ENCODE measurements around the gene COL18A1.
"Not testable (repeated sequence)": the region's sequence is repeated elsewhere in the genome, so short reads cannot be mapped to it uniquely, and the experiment has no call there.

Gene COL18A1

GRCh38 chr21:45552696-45553391 is 147.9 kb downstream of the COL18A1 start:
- H3K9me3 Mint-ChIP-seq: no peaks in the 10 kb centered on the region
- H3K4me1 Mint-ChIP-seq: peaks cover 35% of the 10 kb centered on the region
- H3K4me3 Mint-ChIP-seq: no peak overlapping the region
- H3K36me3 Mint-ChIP-seq: no peaks in the 10 kb centered on the region
- no peaks in the 10 kb centered on the region for H3K27me3 Mint-ChIP-seq
- H3K27ac Mint-ChIP-seq: no peak overlapping the region

- H3K9me3 Mint-ChIP-seq: no peaks in the 10 kb centered on the region
- H3K4me3 Mint-ChIP-seq: peak overlapping the region; percentile 94
- H3K4me1 Mint-ChIP-seq: peaks cover 28% of the 10 kb centered on the region
- H3K27me3 Mint-ChIP-seq: no peaks in the 10 kb centered on the region
- peak overlapping the region; percentile 99 for H3K27ac Mint-ChIP-seq
- no peaks in the 10 kb centered on the region for H3K36me3 Mint-ChIP-seq
Observed at GRCh38 chr21:45554477-45555175, 149.7 kb downstream of the COL18A1 start.

DNA sequence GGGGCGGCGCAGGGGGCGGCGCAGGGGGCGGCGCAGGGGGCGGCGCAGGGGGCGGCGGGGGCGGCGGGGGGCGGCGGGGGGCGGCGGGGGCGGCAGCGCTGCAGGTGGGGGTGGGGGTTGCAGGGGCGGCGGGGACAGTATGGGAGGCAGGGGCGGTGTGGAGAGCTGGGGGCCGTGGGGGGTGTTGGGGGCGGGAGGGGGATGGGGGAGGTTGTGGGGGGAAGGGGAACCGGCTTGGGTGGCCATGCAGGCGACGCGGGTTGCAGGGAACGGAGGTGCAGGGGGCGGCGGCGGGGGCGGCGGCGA is 150.2 kb downstream of the COL18A1 start:
- no peak overlapping the region for H3K27ac Mint-ChIP-seq
- H3K4me3 Mint-ChIP-seq: no peak overlapping the region
- no peaks in the 10 kb centered on the region for H3K36me3 Mint-ChIP-seq
- H3K9me3 Mint-ChIP-seq: no peaks in the 10 kb centered on the region
- H3K27me3 Mint-ChIP-seq: no peaks in the 10 kb centered on the region
- H3K4me1 Mint-ChIP-seq: peaks cover 25% of the 10 kb centered on the region

GRCh38 chr21:45555557-45556301 is 150.8 kb downstream of the COL18A1 start:
- no peaks in the 10 kb centered on the region for H3K27me3 Mint-ChIP-seq
- H3K4me3 Mint-ChIP-seq: peak overlapping the region; percentile 19
- peaks cover 20% of the 10 kb centered on the region for H3K4me1 Mint-ChIP-seq
- no peak overlapping the region for H3K27ac Mint-ChIP-seq
- no peaks in the 10 kb centered on the region for H3K9me3 Mint-ChIP-seq
- no peaks in the 10 kb centered on the region for H3K36me3 Mint-ChIP-seq

DNA sequence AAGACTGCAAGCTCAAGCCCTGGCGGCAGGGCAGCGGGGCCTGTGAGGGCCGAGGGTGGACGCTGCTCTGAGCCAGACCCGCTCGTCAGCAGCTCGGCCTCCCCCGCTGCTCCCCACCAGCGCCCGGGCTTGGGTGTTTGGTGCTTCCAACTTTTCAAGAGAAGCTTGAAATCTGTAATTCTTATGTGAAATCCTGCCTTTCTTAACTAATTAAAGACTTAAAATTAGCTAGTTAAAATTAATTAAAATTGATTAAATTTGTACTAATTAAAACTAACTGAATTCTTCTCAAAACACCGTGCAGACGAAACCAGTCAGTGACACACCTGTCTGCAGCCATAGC is 151.3 kb downstream of the COL18A1 start:
- Mint-ChIP-seq H3K4me1 (peaks cover 14% of the 10 kb centered on the region), H3K4me3 (no peak overlapping the region), H3K9me3 (no peaks in the 10 kb centered on the region), H3K27ac (no peak overlapping the region), H3K27me3 (no peaks in the 10 kb centered on the region), H3K36me3 (no peaks in the 10 kb centered on the region)

DNA sequence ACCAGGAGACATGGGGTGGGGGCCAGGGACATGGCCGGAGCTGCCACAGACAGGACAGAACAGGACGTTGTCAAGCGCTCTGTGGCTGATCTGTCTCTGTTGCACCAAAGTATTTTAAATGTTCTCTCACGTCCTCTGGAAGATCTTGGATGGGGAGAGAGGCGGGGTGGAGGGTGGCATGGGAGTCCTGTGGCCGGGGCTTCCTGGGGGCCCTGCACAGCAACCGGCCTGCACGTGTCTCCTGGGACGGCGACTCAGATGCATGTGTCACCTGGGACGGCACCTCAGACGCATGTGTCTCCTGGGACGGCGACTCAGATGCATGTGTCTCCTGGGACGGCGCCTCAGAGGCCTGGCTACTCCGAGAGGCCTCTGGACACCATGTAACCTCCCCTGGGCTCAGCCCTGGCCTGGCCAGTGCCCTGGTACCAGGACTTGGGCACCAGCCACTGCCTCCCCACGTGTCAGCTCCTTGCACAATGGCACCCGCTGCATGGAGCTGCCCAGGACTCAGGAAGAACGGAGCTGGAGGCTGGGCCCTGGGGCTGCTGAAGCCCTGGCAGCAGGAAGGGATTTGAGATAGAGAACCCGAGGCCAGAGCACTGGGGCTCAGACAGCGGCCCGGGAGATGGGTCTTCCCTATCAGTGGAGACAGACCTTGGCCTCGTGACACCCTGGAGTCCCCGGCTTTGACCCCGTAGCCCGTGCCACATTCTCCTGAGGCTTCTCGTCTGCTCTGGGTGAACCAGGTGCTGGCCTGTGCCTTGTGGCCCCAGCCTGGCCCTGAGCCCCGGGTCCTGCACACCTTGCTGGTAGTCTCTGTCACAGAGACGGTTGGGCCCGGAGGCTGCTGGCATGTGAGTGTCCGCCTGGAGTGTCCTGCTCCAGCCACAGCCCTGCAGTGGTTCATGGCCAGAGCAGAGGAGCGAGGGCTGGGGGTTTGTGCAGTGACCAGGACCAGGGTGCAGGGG is 152.0 kb downstream of the COL18A1 start:
- no peak overlapping the region for H3K4me3 Mint-ChIP-seq

GRCh38 chr21:45557616-45558043 is 152.7 kb downstream of the COL18A1 start:
- H3K27me3 Mint-ChIP-seq: no peaks in the 10 kb centered on the region
- H3K36me3 Mint-ChIP-seq: no peaks in the 10 kb centered on the region

More for the DNA sequence above, 152.0 kb downstream of the COL18A1 start:
- Mint-ChIP-seq H3K4me1 (peaks cover 8% of the 10 kb centered on the region), H3K27ac (no peak overlapping the region), H3K9me3 (no peaks in the 10 kb centered on the region), H3K27me3 (no peaks in the 10 kb centered on the region), H3K36me3 (no peaks in the 10 kb centered on the region)

GRCh38 chr21:45558044-45558721 is 153.2 kb downstream of the COL18A1 start:
- H3K4me1 Mint-ChIP-seq: peaks cover 6% of the 10 kb centered on the region
- H3K36me3 Mint-ChIP-seq: no peaks in the 10 kb centered on the region
- H3K4me3 Mint-ChIP-seq: no peak overlapping the region
- no peaks in the 10 kb centered on the region for H3K27me3 Mint-ChIP-seq
- no peaks in the 10 kb centered on the region for H3K9me3 Mint-ChIP-seq
- peak overlapping the region; percentile 65 for H3K27ac Mint-ChIP-seq

More at GRCh38 chr21:45557616-45558043, 152.7 kb downstream of the COL18A1 start:
- Mint-ChIP-seq H3K9me3 (no peaks in the 10 kb centered on the region), H3K27ac (no peak overlapping the region), H3K4me3 (no peak overlapping the region), H3K4me1 (peaks cover 6% of the 10 kb centered on the region)

DNA sequence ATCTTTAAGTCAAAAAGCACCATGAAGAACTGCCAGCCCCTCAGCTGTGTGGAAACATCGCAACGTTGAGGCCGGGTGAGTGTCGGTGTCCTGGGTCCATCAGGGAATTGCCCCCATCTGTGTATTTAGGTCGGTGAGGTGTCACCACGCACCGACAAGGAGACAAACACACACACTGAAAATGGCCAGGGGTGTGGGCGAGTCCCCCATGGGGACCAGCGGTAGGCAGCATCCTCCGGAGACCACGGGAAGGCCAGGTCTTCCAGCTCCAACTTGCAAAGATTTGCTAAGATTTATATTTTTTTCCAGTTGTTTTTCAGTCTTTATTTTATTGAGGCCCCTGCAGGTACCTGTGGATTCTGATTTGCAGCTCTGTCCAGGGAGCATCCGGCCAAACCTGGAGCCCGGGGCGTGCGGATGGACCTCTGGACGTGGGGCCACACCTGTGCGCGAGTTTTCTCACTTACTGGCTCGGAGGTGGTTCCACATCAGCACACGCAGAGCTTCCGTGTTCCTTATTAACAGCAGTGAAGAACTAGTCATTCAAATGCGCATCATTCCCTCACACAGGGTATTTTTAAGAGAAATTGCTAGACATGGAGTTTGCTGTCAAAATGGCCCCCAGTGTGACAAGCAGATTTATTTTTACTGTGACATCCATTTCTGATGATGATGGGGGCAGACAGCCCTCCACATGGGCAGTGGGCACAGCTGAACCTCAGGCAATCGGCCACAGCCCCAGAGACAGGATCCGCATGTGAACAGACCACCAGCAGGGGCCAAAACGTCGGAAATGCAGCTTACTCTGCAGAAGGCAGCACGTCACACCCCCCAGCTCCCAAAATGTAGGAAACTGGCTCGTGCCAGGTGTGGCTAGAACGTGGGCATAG is 154.5 kb downstream of the COL18A1 start:
- peaks cover 4% of the 10 kb centered on the region for H3K4me1 Mint-ChIP-seq
- H3K36me3 Mint-ChIP-seq: no peaks in the 10 kb centered on the region
- H3K9me3 Mint-ChIP-seq: no peaks in the 10 kb centered on the region
- H3K27ac Mint-ChIP-seq: no peak overlapping the region
- H3K4me3 Mint-ChIP-seq: no peak overlapping the region
- no peaks in the 10 kb centered on the region for H3K27me3 Mint-ChIP-seq

DNA sequence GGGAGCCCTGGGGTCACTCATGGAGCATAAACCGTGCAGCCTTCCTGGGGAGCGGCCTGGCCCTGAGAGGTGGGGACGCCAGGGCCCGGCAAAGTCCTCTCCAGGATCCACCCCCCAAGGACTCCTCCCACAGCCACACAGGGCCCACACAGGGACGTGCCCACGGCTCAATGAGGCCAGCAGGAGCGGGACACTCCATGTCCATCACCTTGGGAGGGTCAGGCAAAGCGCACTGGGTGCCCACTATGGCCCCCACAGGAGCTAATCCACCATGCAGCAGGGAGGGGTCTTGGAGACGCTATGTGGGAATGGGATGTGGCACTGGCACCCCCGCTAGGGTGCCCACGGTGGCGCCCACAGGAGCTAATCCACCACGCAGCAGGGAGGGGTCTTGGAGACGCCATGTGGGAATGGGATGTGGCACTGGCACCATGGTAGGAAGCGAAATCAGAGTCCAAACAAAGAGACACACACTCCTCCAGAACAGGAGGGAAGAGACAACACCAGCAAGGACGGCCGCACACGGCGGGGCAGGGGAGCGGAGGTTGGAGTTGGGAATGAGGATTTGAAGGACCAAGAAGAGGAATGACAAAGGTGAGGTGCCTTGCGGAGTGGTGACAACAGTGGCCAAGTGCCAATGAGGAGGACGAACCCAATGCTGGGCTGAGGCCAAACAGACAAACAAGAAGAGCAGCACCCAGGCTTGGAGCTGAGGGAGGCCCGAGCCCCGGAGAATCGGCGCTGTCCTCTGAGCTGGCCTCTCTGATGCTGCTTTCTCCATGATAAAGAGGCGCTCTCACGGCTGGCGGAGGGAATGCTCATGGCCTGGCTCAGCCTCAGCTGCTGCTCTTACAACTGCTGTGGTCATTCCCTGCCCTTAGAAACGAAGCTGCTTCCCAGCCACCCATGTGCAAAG is 155.4 kb downstream of the COL18A1 start:
- Mint-ChIP-seq H3K4me1 (no peaks in the 10 kb centered on the region), H3K27ac (no peak overlapping the region), H3K27me3 (no peaks in the 10 kb centered on the region), H3K36me3 (no peaks in the 10 kb centered on the region), H3K9me3 (no peaks in the 10 kb centered on the region), H3K4me3 (no peak overlapping the region)

DNA sequence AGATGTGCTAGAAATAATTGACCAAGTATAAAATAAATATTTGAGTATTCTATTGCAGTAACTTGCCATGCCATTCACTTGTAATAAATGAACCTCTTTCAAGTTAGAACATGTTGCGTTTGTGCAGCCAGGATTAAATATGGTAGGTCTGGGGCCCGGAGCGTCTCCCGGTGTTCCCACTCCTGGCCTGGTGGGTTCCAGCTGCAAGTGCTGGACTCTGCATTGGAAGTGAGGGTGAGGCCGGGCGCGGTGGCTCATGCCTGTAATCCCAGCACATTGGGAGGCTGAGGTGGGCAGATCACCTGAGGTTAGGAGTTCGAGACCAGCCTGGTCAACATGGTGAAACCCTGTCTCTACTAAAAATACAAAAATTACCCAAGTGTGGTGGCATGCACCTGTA is 156.3 kb downstream of the COL18A1 start:
- not testable (repeated sequence) for H3K36me3 Mint-ChIP-seq, H3K4me1 Mint-ChIP-seq, H3K4me3 Mint-ChIP-seq, H3K27ac Mint-ChIP-seq, H3K9me3 Mint-ChIP-seq, H3K27me3 Mint-ChIP-seq

- no peaks in the 10 kb centered on the region for H3K36me3 Mint-ChIP-seq
- H3K4me3 Mint-ChIP-seq: no peak overlapping the region
- H3K4me1 Mint-ChIP-seq: no peaks in the 10 kb centered on the region
- H3K9me3 Mint-ChIP-seq: no peaks in the 10 kb centered on the region
- H3K27me3 Mint-ChIP-seq: no peaks in the 10 kb centered on the region
- H3K27ac Mint-ChIP-seq: no peak overlapping the region
Observed at GRCh38 chr21:45562402-45562801, 157.4 kb downstream of the COL18A1 start.

DNA sequence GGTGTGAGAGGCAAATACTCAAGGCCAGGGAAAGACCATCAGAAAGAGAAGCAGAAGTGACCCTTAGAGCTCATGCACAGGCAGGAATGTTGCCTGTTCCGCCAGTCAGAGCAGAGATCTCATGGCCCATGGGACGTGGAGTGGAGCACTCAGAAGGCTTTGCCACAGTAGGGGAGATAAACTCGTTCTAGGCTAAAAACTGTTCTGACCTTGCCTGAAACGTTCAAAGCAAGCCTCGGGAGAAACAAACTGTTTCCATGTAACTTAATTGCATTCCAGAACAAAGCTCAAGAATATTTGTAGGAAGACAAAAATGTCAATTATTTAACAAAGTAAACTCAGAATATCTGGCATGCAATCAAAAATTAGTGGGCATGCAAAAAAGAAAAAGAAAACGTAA is 158.0 kb downstream of the COL18A1 start:
- Mint-ChIP-seq H3K4me3 (no peak overlapping the region), H3K27me3 (no peaks in the 10 kb centered on the region), H3K9me3 (no peaks in the 10 kb centered on the region), H3K4me1 (no peaks in the 10 kb centered on the region), H3K27ac (no peak overlapping the region), H3K36me3 (no peaks in the 10 kb centered on the region)
